K562 (cell line): ENCODE measurements around the gene GTF2I. TPM values are rescaled to one million over a fixed set of nuclear protein-coding genes. Genes with fewer than 3 reads are reported as not detected.

Source experiments
- ATAC-seq: fragments of 200-7000 bp; cut with Tn5 transposase; 3 replicates; pipeline ENCODE4 v1.9.1; 2020; ENCODE audit warnings: moderate library complexity
- BruUV-seq: library from RNA; stranded (reverse); fragments of 400-500 nt; replicated peaks from 2 replicates; lab custom pipeline; 2021; lab: Mats Ljungman, UMichigan
- CTCF ChIA-PET: fragments of 300-600 bp; formaldehyde crosslinking; extraction: SDS; loops from one replicate; lab custom pipeline; 2021; ENCODE audit warnings: low intra/inter-chr PET ratio; lab: Yijun Ruan, JAX
- POLR2A ChIA-PET: fragments of 300-600, 350-650 bp; sonication (Branson Sonifier 250); formaldehyde crosslinking; extraction: SDS; loops from one replicate; lab custom pipeline; 2021; ENCODE audit warnings: antibody characterized with exemption, inconsistent platforms; lab: Yijun Ruan, JAX
- DNase-seq, 4 experiments: peaks; one replicate each; pipeline versions ENCODE4 v3.0.0 to v3.0.0-alpha.2; 2011 to 2018; ENCODE audit warnings: low spot score in 3 of 4, mixed read lengths in 3 of 4; ENCODE audit errors: extremely low read depth in 1 of 4
- FAIRE-seq: peaks from 2 replicates; lab custom pipeline; 2011; peaks lifted over from hg19 to GRCh38; lab: Jason Lieb, UNC
- H2AFZ ChIP-seq: 2 replicates; pipeline ENCODE4 v1.6.0; 2011; ENCODE audit warnings: low read depth, low read length, control low read depth, inconsistent platforms
- H3K27ac ChIP-seq: fragments of 200-600 bp; 3 replicates; pipeline ENCODE4 v1.8.0; 2011; ENCODE audit warnings: low read depth, mild to moderate bottlenecking, control low read depth, inconsistent platforms, low read length, moderate library complexity, mixed read lengths; ENCODE audit errors: extremely low read depth
- H3K27me3 ChIP-seq, 2 experiments: fragments of 300-600 bp in 1 of 2; 2 replicates in 1 of 2; 3 replicates in 1 of 2; pipeline versions ENCODE4 v1.6.0 to v1.8.0; 2011; ENCODE audit warnings: inconsistent platforms in 2 of 2, low read length in 2 of 2, mild to moderate bottlenecking in 1 of 2, mixed read lengths in 1 of 2, moderate library complexity in 1 of 2; ENCODE audit not compliant: control insufficient read depth in 2 of 2, insufficient read depth in 2 of 2
- H3K36me3 ChIP-seq: fragments of 300-600 bp; 3 replicates; pipeline ENCODE4 v1.8.0; 2011; ENCODE audit warnings: mild to moderate bottlenecking, low read length, inconsistent platforms; ENCODE audit not compliant: control insufficient read depth, insufficient read depth
- H3K4me1 ChIP-seq, 2 experiments: fragments of 200-600 bp in 1 of 2; replicated peaks in 1 of 2; 2 replicates in 1 of 2; 3 replicates in 1 of 2; pipeline versions ENCODE4 v1.5.1 to v1.8.0; 2011; ENCODE audit warnings: inconsistent platforms in 2 of 2, low read length in 2 of 2, mild to moderate bottlenecking in 1 of 2, mixed read lengths in 1 of 2, moderate library complexity in 1 of 2; ENCODE audit not compliant: control insufficient read depth in 2 of 2, insufficient read depth in 2 of 2
- H3K4me2 ChIP-seq: 2 replicates; pipeline ENCODE4 v1.6.1; 2011; ENCODE audit warnings: low read length, control low read depth, inconsistent platforms, mixed read lengths; ENCODE audit not compliant: insufficient read depth
- H3K4me3 ChIP-seq: fragments of 200-600 bp; sonication (generic), shearing (Covaris generic); 2 replicates; pipeline ENCODE4 v1.5.1; 2016; ENCODE audit warnings: control low read depth, inconsistent platforms
- H3K79me2 ChIP-seq: fragments of 200-600 bp; 3 replicates; pipeline ENCODE4 v1.8.0; 2011; ENCODE audit warnings: low read length, inconsistent platforms; ENCODE audit not compliant: control insufficient read depth, insufficient read depth
- H3K9ac ChIP-seq, 2 experiments: 2 replicates each; pipeline versions ENCODE4 v1.6.0 to v1.6.1; 2011; ENCODE audit warnings: low read depth in 2 of 2, low read length in 2 of 2, control low read depth in 1 of 2, inconsistent platforms in 1 of 2, mild to moderate bottlenecking in 1 of 2, mixed read lengths in 1 of 2; ENCODE audit not compliant: insufficient read depth in 1 of 2
- H3K9me1 ChIP-seq: one replicate; pipeline ENCODE4 v1.6.0; 2011; ENCODE audit warnings: inconsistent platforms, mild to moderate bottlenecking, low read length, moderate library complexity; ENCODE audit not compliant: control insufficient read depth, insufficient read depth
- H3K9me3 ChIP-seq: replicated peaks from 2 replicates; pipeline ENCODE4 v1.5.1; 2011; ENCODE audit warnings: low read depth, low read length, inconsistent platforms; ENCODE audit not compliant: control insufficient read depth, insufficient read depth
- H4K20me1 ChIP-seq: replicated peaks from 2 replicates; pipeline ENCODE4 v1.6.1; 2011; ENCODE audit warnings: low read length, inconsistent platforms, mixed read lengths; ENCODE audit not compliant: control insufficient read depth, insufficient read depth
- ETS2 ChIP-seq: IDR thresholded peaks from 2 replicates; pipeline ENCODE4 v1.6.1; 2016; ENCODE audit warnings: borderline replicate concordance, missing genetic modification characterization, mild to moderate bottlenecking, moderate library complexity, missing compliant biosample characterization; ENCODE audit not compliant: poor library complexity, severe bottlenecking
- GATA2 ChIP-seq: sonication (generic); formaldehyde crosslinking; IDR thresholded peaks from 2 replicates; pipeline ENCODE4 v1.4.0; 2020; ENCODE audit warnings: mild to moderate bottlenecking, missing genetic modification reagents
- HNRNPUL1 ChIP-seq: fragments of 200-400 bp; formaldehyde crosslinking; IDR thresholded peaks from 2 replicates; pipeline ENCODE4 v1.6.1; 2017; ENCODE audit warnings: low read length
- LCOR ChIP-seq: sonication (generic); formaldehyde crosslinking; IDR thresholded peaks from 2 replicates; pipeline ENCODE4 v1.8.0; 2022; ENCODE audit warnings: mild to moderate bottlenecking, missing genetic modification reagents
- PHB2 ChIP-seq: fragments of 450-650 bp; IDR thresholded peaks from 2 replicates; pipeline ENCODE4 v1.6.1; 2017; ENCODE audit warnings: low read depth
- PHF20 ChIP-seq: fragments of 450-650 bp; IDR thresholded peaks from 2 replicates; pipeline ENCODE4 v1.6.1; 2018; ENCODE audit not compliant: partially characterized antibody
- PKNOX1 ChIP-seq: fragments of 450-650 bp; IDR thresholded peaks from 2 replicates; pipeline ENCODE4 v1.6.1; 2016
- RBM22 ChIP-seq: fragments of 200-400 bp; formaldehyde crosslinking; IDR thresholded peaks from 2 replicates; pipeline ENCODE4 v1.6.1; 2018; ENCODE audit warnings: low read length, low read depth; ENCODE audit not compliant: poor library complexity, severe bottlenecking
- RCOR1 ChIP-seq, 2 experiments: IDR thresholded peaks; 2 replicates each; pipeline ENCODE4 v1.6.1; 2012; ENCODE audit warnings: low read depth in 2 of 2, low read length in 2 of 2, borderline replicate concordance in 1 of 2, improper control_type of control experiment in 1 of 2
- WHSC1 ChIP-seq: IDR thresholded peaks from one replicate; pipeline ENCODE4 v1.6.1; 2012; ENCODE audit warnings: low read length, control low read depth, inconsistent platforms
- ZNF280B ChIP-seq: fragments of 250-450 bp; sonication (Bioruptor Pico); IDR thresholded peaks from 2 replicates; pipeline ENCODE4 v1.5.1; 2021; ENCODE audit warnings: mild to moderate bottlenecking
- ZNF408 ChIP-seq: fragments of 250-450 bp; sonication (Bioruptor Pico); IDR thresholded peaks from 2 replicates; pipeline ENCODE4 v1.4.0; 2020; ENCODE audit warnings: low read depth, mild to moderate bottlenecking, moderate library complexity
- WGBS: fragments of 100-300 bp; shearing (Covaris generic); methylation state at CpG from one replicate; pipeline ENCODE4 v1.1.6; 2016; ENCODE audit warnings: low coverage, mixed read lengths; ENCODE audit not compliant: insufficient coverage; ENCODE audit errors: missing lambda C conversion rate; 5-methylcytosine and 5-hydroxymethylcytosine counted together
- in situ Hi-C: fragments of 300-500 bp; cut with MboI; formaldehyde crosslinking; loops from 4 replicates; pipeline ENCODE4 v1.15.0; 2018; ENCODE audit warnings: inconsistent platforms, mixed read lengths
- intact Hi-C: fragments of 100-400 bp; cut with micrococcal nuclease; formaldehyde crosslinking; loops from 2 replicates; pipeline ENCODE4 v1.14.2; 2022
- polyA plus RNA-seq, 8 experiments: library from polyadenylated mRNA; depleted of rRNA in 4 of 8; stranded (reverse) in 5 of 8; unstranded in 3 of 8; fragments of >200 nt; fragmentation: Nextera tagmentation in 2 of 8; fragmentation: Illumina TruSeq in 1 of 8; extraction: Ambion mirVana in 2 of 8; extraction: Trizol in 1 of 8; gene quantifications; 2 replicates each; pipeline versions ENCODE4 v1.2.1 to v1.2.3, GENCODE V29; 2011 to 2014; ENCODE audit warnings: inconsistent platforms in 1 of 8, missing spikeins in 1 of 8
- total RNA-seq, 7 experiments: library from RNA; depleted of rRNA in 6 of 7; stranded (reverse); fragments of >200 nt in 6 of 7; fragmentation: Illumina TruSeq in 2 of 7; extraction: Trizol in 2 of 7; gene quantifications; 2 replicates each; pipeline versions ENCODE4 v1.2.1 to v1.2.3, GENCODE V29; 2011 to 2021; ENCODE audit warnings: low replicate concordance in 1 of 7
- TF ChIP-seq, protein P1 (sequence below): fragments of 450-650 bp; IDR thresholded peaks from 2 replicates; pipeline ENCODE4 v1.6.1; 2016; ENCODE audit warnings: missing biosample characterization, missing genetic modification characterization
- TF ChIP-seq, protein P2 (sequence below): fragments of 450-650 bp; formaldehyde crosslinking; IDR thresholded peaks from 2 replicates; pipeline ENCODE4 v1.4.0; 2022; ENCODE audit warnings: missing genetic modification characterization
- TF ChIP-seq, protein P3 (sequence below): sonication (generic); formaldehyde crosslinking; IDR thresholded peaks from 2 replicates; pipeline ENCODE4 v1.8.1; 2023; ENCODE audit warnings: mild to moderate bottlenecking, missing genetic modification reagents

Gene GTF2I
- total and polyA plus RNA-seq, 9 of the 15 experiments (the other 6 are each of a cell fraction or from before 2014, with no cell fraction given) = 8.4 to 161 (median 90.0) TPM

DNA sequence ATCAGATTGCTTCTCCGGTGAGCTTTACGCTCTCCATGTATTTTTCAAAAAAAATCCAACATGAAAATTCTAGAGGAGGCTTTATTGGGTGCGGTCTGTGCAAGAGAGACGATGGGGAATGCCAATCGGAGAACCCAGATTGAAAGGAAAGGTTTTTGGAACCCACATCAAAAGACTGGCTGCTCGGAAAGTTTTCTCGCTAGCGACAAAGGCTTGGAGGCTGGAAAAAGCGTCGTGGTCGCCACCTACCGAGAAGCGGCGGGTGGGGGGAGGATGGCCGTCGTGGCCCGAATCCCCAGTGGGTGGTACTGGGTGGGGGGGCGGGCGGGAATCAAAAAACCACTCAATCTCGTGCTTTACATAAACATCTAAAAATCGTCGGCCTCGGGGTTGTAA lies 1.1 kb upstream of the GTF2I start:
- WGBS = under 1% methylated on average over 22 of the region's 23 CpGs
- Histone ChIP-seq H3K4me1 (peaks cover 22 to 52% of the 10 kb centered on the region in 2 experiments), H3K9me3 (no peaks in the 10 kb centered on the region), H3K9ac (peak overlapping the region; percentile 95 to 98), H3K27me3 (no peaks in the 10 kb centered on the region), H3K36me3 (peaks cover 13% of the 10 kb centered on the region; the same call in 1 of the 3 replicates), H3K79me2 (peaks cover 45% of the 10 kb centered on the region), H3K27ac (peak overlapping the region; percentile 99), H3K9me1 (no peaks in the 10 kb centered on the region), H4K20me1 (peaks cover 4% of the 10 kb centered on the region; the same call in 1 of the 2 replicates), H2AFZ (peak overlapping the region; percentile 80), H3K4me2 (peak overlapping the region; percentile 98), H3K4me3 (peak overlapping the region; percentile 99)
- peak; percentile 26 for ATAC-seq
- FAIRE-seq = no peak
- intact Hi-C loops (loop anchor here (10.0 kb wide), 1 partner anchor 202 kb away; the partner anchor contains the start of gene GTF2IRD1), in situ Hi-C loops (no loop called here)
- no TSS peak for BruUV-seq
- ChIA-PET POLR2A (interaction anchor here (0.6 to 6.3 kb wide), 6 partner anchors 12 to 68 kb away, joined by 3 to 42 read pairs (median 4); no protein-coding TSS in a partner anchor), CTCF (no interaction called here)
- peak; percentile 64 to 82 (median 72) for DNase-seq
- TF ChIP-seq GATA2 (CRISPR knock-in tag) (no peak), ZNF408 (CRISPR knock-in tag) (no peak), RBM22 (no peak), LCOR (CRISPR knock-in tag) (no peak; the same call in 1 of the 2 replicates), ETS2 (no peak), PKNOX1 (no peak), RCOR1 (IDR thresholded peaks at IDR 0.05; ENCODE audit: borderline replicate concordance in 1 of 2, low read depth in 2 of 2, low read length in 2 of 2) (0 out of 4 replicates have a peak, but pooled peaks of 1 of the 2 experiments have one; percentile 44), HNRNPUL1 (no peak), PHF20 (no peak), PHB2 (no peak), WHSC1 (no peak), ZNF280B (CRISPR knock-in tag) (no peak)
- TF ChIP-seq, protein P1, sequence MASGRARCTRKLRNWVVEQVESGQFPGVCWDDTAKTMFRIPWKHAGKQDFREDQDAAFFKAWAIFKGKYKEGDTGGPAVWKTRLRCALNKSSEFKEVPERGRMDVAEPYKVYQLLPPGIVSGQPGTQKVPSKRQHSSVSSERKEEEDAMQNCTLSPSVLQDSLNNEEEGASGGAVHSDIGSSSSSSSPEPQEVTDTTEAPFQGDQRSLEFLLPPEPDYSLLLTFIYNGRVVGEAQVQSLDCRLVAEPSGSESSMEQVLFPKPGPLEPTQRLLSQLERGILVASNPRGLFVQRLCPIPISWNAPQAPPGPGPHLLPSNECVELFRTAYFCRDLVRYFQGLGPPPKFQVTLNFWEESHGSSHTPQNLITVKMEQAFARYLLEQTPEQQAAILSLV (tag) = no peak
- TF ChIP-seq, protein P2, sequence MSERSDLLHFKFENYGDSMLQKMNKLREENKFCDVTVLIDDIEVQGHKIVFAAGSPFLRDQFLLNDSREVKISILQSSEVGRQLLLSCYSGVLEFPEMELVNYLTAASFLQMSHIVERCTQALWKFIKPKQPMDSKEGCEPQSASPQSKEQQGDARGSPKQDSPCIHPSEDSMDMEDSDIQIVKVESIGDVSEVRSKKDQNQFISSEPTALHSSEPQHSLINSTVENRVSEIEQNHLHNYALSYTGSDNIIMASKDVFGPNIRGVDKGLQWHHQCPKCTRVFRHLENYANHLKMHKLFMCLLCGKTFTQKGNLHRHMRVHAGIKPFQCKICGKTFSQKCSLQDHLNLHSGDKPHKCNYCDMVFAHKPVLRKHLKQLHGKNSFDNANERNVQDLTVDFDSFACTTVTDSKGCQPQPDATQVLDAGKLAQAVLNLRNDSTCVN (CRISPR knock-in tag) = no peak
- TF ChIP-seq, protein P3, sequence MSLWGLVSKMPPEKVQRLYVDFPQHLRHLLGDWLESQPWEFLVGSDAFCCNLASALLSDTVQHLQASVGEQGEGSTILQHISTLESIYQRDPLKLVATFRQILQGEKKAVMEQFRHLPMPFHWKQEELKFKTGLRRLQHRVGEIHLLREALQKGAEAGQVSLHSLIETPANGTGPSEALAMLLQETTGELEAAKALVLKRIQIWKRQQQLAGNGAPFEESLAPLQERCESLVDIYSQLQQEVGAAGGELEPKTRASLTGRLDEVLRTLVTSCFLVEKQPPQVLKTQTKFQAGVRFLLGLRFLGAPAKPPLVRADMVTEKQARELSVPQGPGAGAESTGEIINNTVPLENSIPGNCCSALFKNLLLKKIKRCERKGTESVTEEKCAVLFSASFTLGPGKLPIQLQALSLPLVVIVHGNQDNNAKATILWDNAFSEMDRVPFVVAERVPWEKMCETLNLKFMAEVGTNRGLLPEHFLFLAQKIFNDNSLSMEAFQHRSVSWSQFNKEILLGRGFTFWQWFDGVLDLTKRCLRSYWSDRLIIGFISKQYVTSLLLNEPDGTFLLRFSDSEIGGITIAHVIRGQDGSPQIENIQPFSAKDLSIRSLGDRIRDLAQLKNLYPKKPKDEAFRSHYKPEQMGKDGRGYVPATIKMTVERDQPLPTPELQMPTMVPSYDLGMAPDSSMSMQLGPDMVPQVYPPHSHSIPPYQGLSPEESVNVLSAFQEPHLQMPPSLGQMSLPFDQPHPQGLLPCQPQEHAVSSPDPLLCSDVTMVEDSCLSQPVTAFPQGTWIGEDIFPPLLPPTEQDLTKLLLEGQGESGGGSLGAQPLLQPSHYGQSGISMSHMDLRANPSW (CRISPR knock-in tag) = no peak
